NOMO-1 treated with DMSO at 0.1 percent for 48 hours (cell line): ENCODE data around the gene KLF1.

ENCODE experiments used
- DNase-seq: peaks from one replicate; lab custom pipeline; 2025; ENCODE audit not compliant: unreplicated experiment; lab: John Stamatoyannopoulos, UW

The KLF1 gene

DNA sequence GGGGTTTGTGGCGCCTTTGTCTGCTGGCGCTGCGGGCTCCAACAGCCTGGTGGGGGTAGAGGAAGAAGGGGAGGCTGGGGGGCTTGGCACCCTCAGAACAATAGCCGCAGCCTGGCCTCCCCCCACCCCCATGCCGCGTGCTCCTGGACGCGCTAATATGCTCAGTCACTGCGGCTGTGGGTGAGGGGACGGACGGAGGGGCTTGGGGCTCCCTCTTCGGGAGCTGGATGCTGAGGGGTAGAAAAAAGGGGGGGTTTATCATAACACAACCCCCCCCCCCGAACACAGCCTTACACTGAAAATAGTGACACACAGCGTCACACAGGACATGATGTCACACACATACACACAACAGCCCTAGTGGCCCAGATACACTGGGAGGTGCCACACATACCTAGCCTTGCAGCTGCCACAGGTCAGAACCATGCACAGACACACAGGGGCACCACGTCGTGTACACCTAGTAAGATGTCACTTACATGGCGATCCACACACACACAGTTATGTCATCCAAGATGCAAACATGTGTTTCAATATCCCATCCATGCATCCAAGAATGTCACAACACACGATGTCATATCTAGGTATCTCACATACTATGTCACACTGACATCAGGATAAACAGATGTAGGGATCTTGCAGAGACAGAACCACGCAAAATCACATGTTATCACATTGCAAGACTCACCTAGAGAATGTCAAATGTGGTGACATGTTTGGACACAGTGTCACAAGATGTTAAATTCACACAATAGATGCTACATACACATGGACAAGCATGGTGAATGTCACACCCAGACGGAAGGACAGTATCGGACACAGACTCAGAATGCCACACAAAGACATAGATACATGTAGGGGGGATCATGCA lies 47.9 kb downstream of the KLF1 start:
- no peak for DNase-seq

DNA sequence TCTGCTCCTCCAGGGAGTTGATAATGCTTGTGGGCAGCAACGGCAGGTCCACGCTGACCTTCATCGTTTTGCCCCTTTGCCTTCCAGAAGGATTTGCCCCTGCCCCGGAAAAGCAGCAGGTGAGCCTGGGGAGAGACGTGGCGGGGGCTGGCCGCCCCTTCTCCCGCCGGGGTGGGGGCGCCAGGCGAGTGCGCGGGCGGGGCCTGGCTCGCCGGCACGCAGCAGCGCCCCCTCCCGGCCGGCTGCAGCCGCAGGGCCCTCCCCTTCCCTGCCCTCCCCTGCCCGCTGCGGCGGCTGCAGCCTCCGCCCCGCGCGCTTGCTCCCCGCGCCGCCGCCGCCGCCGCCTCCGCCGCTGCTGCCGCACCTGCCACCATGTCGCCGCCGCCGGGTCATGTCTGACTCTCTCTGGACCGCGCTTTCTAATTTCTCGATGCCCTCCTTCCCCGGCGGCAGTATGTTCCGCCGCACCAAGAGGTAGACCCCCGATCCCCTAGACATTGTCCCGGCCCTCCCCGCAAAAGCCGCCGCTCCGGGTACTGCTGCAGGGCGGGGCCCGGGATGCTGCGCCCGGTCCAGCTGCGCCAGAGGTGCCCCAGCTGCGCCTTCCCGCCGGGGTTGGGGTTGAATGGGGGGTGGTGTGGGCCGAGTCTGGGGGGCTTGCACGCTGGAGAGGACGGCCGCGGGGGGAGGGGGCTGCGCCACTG lies 48.7 kb downstream of the KLF1 start, which contains the start of gene MAST1:
Gene MAST1, plus strand, starts transcription at position 334 of the 704 bp plus-strand sequence. Its CDS starts 58 bp downstream, at position 392.
- DNase-seq = peak; percentile 30

DNA sequence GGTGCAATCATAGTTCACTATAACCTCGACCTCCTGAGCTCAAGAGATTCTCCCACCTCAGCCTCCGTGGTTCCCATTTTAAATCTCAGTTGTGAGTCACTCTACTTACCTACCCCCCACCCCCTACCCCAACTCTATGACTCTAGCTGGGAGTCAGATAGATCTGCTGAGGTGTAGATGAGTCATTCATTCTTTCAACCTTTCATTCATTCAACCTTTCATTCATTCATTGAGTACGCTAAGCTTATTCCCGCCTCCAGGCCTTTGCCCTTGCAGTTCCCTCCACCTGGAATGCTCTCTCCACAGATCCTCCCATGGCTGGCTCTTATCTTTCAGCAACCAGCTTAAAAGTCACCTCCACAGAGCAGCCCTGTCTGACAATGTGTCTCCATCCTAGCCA lies 49.8 kb downstream of the KLF1 start:
- DNase-seq = no peak

DNA sequence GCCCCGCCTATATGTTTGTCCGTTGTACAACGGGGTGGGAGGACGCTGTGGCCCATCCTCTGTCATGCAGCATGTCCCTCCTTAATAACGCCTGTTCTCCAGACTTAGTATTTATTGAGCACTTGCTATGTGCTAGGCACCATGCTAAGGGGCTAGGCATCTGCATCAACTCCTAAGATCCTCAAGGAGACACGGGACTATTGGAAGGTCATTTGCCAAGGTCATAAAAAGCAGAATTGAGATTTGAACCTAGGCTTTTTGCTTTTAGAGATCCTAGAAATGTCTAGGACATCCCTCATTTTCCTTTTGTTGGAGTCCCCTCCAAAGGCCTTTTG lies 50.5 kb downstream of the KLF1 start:
- DNase-seq = no peak

DNA sequence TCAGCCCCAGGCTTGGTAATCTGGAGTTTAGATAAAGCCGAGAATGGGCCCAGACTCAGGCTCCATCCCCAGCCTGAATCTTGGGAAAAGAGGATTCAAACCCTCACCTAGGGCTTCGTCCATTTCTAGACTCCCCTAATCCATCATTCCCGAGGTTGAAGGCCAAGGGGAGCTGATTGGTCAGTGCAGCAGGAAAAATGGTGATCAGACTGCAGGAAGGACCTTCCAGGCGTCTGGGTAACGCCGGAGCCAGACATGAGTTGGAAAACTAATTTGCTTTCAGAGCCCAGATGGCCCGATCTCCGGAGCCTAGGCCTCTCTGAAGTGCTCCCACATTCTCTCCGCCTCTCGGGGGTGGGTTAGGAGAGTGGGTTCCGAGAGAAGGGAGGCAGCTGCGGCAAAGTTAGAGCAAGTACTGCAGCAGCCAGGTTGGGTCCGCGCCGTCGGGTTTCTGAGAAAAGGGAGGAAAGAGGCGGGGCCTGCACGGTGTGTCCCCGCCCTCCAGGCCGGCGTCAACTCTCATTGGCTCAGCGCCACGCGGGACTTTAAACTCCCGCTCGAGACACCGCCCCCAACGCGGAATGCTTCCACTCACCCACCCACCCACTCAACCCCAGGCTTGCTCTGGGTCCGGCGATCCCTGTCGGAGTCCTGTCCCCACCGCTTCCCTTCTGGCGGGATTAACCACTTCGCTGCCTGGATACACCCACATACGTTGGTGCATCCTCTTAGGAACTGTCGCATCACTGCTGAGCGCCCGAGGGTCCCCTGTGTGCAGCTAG lies 51.8 kb downstream of the KLF1 start:
- no peak for DNase-seq

DNA sequence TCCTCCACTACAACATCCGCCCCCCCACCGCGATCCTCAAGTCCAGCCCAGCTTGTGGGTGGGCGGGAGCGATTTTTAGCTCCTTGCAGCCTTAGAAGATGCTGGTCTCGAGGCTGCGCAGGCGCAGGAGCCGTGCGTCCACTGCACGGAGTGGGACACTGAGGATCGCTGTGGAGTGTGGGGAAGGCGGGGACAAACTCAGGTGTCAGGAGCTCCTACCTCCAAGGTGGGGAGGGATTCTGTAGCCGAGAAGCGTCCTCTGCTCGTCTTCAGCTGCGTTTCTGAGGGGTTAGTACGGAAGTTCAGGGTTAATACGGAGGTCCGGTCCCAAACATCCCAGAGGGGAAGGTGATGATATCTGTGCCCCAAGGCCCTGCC lies 52.4 kb downstream of the KLF1 start, which contains the start of gene RTBDN:
Gene RTBDN, minus strand, starts transcription at position 14 of the 378 bp plus-strand sequence. CDS start 4,600 bp downstream, outside the sequence.
- DNase-seq = no peak
